ENCODE data around the gene ZNF14. TPM values are rescaled to one million over a fixed set of nuclear protein-coding genes. Genes with fewer than 3 reads are reported as not detected.
"Not testable (repeated sequence)": the region's sequence is repeated elsewhere in the genome, so short reads cannot be mapped to it uniquely, and the experiment has no call there.

The ZNF14 gene
- total and polyA plus RNA-seq, 2 experiments from 2014 or later, result 5.5 to 9.6 TPM

DNA sequence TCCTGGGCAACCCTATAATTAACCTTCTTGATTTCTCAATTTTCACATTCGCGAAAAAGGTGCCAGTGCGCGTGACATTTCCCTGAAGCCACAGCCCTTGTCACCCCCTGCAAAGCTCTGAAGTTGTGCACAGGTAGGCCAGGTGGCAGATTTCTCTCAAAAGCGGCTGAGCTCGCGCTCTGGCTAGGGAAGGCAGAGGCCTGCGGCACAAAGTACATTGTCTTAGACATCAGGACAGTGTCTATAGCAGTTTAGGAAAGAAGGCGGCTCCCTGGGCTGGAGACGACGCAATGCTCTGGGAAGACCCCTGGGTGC lies 42.9 kb upstream of the ZNF14 start:
- peak overlapping the region; percentile 86 for H3K27ac ChIP-seq

GRCh38 chr19:19774354-19775033 lies 41.6 kb upstream of the ZNF14 start:
- Histone ChIP-seq H3K27ac (no peak overlapping the region), H3K9me3 (ENCODE audit: low read depth) (no peaks in the 10 kb centered on the region), H3K36me3 (no peaks in the 10 kb centered on the region), H3K4me3 (no peak overlapping the region), H3K4me1 (ENCODE audit: low read depth) (no peaks in the 10 kb centered on the region), H3K27me3 (no peaks in the 10 kb centered on the region)
- no peak for TF ChIP-seq CTCF (IDR thresholded peaks at IDR 0.05; ENCODE audit: low read depth, low read length)
- DNase-seq (ENCODE audit: low read depth in 1 of 2, low spot score in 1 of 2), result no peak

More for the DNA sequence above, 42.9 kb upstream of the ZNF14 start:
- Histone ChIP-seq H3K27me3 (no peaks in the 10 kb centered on the region), H3K4me1 (ENCODE audit: low read depth) (no peaks in the 10 kb centered on the region), H3K9me3 (ENCODE audit: low read depth) (no peaks in the 10 kb centered on the region), H3K4me3 (peak overlapping the region; percentile 63), H3K36me3 (no peaks in the 10 kb centered on the region)
- TF ChIP-seq CTCF (IDR thresholded peaks at IDR 0.05; ENCODE audit: low read depth, low read length), result no peak
- DNase-seq (ENCODE audit: low read depth in 1 of 2, low spot score in 1 of 2), result no peak

DNA sequence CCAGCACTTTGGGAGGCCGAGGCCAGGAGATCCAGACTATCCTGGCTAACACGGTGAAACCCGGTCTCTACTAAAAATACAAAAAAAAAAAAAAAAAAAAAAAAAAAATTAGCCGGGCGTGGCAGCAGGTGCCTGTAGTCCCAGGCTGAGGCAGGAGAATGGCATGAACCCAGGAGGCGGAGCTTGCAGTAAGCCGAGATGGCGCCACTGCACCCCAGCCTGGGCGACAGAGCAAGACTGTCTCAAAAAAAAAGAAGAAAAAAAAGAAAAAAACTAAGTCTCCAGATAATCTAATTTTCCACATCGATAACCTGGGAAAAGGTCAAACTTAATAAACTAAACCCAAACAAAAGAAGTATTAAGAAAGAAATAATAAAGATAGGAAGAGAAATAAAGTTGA lies 39.1 kb upstream of the ZNF14 start:
- H3K9me3 ChIP-seq (ENCODE audit: low read depth); H3K4me3 ChIP-seq; H3K27me3 ChIP-seq; H3K27ac ChIP-seq; H3K36me3 ChIP-seq; H3K4me1 ChIP-seq (ENCODE audit: low read depth); DNase-seq (ENCODE audit: low read depth in 1 of 2, low spot score in 1 of 2): not testable (repeated sequence)

DNA sequence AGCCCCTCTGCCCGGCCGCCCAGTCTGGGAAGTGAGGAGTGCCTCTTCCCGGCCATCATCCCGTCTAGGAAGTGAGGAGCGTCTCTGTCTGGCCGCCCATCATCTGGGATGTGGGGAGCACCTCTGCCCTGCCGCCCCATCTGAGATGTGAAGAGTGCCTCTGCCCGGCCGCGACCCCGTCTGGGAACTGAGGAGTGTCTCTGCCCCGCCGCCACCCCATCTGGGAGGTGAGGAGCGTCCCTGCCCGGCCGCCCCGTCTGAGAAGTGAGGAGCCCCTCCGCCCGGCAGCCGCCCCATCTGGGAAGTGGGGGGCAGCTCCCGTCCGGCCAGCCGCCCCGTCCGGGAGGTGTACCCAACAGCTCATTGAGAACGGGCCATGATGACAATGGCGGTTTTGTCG lies 37.1 kb upstream of the ZNF14 start:
- not testable (repeated sequence) for H3K36me3 ChIP-seq; H3K27ac ChIP-seq; H3K9me3 ChIP-seq (ENCODE audit: low read depth); DNase-seq (ENCODE audit: low read depth in 1 of 2, low spot score in 1 of 2); H3K27me3 ChIP-seq; H3K4me3 ChIP-seq; H3K4me1 ChIP-seq (ENCODE audit: low read depth)

DNA sequence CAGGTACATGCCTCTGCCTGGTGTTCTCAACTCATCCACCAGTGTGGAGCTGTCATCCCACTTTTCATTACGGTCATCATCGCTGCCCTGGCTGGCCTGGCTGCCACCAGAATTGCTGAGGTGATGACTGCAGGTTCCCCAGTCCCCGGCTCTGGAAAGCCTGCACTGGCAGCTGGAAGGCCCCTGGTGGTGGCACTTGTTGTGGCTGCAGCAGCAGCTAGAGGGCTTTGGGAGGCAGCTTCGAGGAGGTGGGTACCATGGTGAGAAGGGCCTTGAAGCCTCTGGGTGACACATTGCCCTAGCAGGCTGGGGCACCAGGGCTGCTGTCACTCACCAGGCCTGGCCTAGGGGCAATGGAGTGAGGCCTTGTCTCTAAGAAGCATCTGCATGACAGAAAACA lies 25.3 kb upstream of the ZNF14 start:
- Histone ChIP-seq H3K4me1 (ENCODE audit: low read depth) (no peaks in the 10 kb centered on the region), H3K27me3 (no peaks in the 10 kb centered on the region), H3K4me3 (no peak overlapping the region), H3K9me3 (ENCODE audit: low read depth) (no peaks in the 10 kb centered on the region), H3K27ac (no peak overlapping the region), H3K36me3 (no peaks in the 10 kb centered on the region)
- no peak for DNase-seq (ENCODE audit: low read depth in 1 of 2, low spot score in 1 of 2)
- no peak for TF ChIP-seq CTCF (IDR thresholded peaks at IDR 0.05; ENCODE audit: low read depth, low read length)

DNA sequence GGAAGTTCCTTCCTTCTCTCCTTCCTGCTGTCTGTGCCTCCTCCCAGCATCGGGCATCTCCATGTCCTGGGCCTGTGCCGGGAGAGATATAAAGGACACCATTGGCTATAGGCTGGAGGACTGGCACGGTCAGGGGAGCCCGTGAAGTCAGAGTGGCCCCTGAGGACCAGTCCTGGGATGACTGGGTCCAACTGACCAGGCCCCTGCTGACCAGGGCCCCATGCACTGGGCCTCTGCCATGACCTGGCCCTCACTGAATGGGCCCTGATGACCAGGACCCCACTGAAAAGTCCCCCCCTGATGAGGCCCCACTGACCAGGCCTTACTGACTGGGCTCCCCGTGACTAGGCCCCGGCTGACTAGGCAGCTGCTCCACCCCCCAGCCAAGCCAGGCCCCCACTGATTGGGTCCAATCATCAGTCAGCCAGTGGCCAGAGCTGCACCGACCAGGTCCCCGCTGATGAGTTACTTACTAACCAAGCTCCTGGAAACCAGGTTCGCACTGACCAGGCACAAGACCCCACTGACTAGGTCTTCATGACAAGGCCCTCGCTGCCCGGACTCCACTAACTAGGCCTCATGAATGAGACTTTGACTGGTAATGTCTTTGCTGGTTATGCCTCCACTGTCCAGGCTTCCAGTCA lies 20.0 kb upstream of the ZNF14 start:
- Histone ChIP-seq H3K4me1 (ENCODE audit: low read depth) (no peaks in the 10 kb centered on the region), H3K9me3 (ENCODE audit: low read depth) (no peaks in the 10 kb centered on the region), H3K36me3 (no peaks in the 10 kb centered on the region), H3K27me3 (no peaks in the 10 kb centered on the region), H3K4me3 (no peak overlapping the region), H3K27ac (no peak overlapping the region)
- TF ChIP-seq CTCF (IDR thresholded peaks at IDR 0.05; ENCODE audit: low read depth, low read length), result no peak
- DNase-seq (ENCODE audit: low read depth in 1 of 2, low spot score in 1 of 2), result no peak
